Neuronal stem cell (in vitro differentiated cells): ENCODE data around the gene SEC31B.

Source experiments
- DNase-seq: peaks from one replicate; pipeline ENCODE4 v3.0.0-alpha.2; 2013; ENCODE audit warnings: low spot score
- H2AFZ ChIP-seq: one replicate; pipeline ENCODE4 v1.6.1; 2013; ENCODE audit warnings: mild to moderate bottlenecking, low read length, inconsistent platforms
- H2AK5ac ChIP-seq: 2 replicates; pipeline ENCODE4 v1.6.1; 2013; ENCODE audit warnings: low read depth, mild to moderate bottlenecking, inconsistent platforms, low read length, moderate library complexity, mixed read lengths
- H2BK120ac ChIP-seq: 2 replicates; pipeline ENCODE4 v1.6.1; 2013; ENCODE audit warnings: low read depth, mild to moderate bottlenecking, inconsistent platforms, low read length, moderate library complexity, mixed read lengths
- H2BK12ac ChIP-seq: one replicate; pipeline ENCODE4 v1.6.1; 2013; ENCODE audit warnings: low read length, inconsistent platforms
- H2BK15ac ChIP-seq: 2 replicates; pipeline ENCODE4 v1.6.1; 2013; ENCODE audit warnings: mild to moderate bottlenecking, low read length, inconsistent platforms, mixed read lengths
- H2BK5ac ChIP-seq: one replicate; pipeline ENCODE4 v1.6.1; 2013; ENCODE audit warnings: inconsistent platforms, mild to moderate bottlenecking, low read length, moderate library complexity
- H3K14ac ChIP-seq: one replicate; pipeline ENCODE4 v1.6.1; 2013; ENCODE audit warnings: low read length, inconsistent platforms
- H3K18ac ChIP-seq: 2 replicates; pipeline ENCODE4 v1.6.1; 2013; ENCODE audit warnings: low read length, inconsistent platforms
- H3K23ac ChIP-seq: 2 replicates; pipeline ENCODE4 v1.6.1; 2013; ENCODE audit warnings: low read depth, mild to moderate bottlenecking, mixed read lengths, low read length, inconsistent platforms; ENCODE audit not compliant: poor library complexity
- H3K27ac ChIP-seq: replicated peaks from 3 replicates; pipeline ENCODE4 v1.5.1; 2013; ENCODE audit warnings: low read length, inconsistent platforms
- H3K27me3 ChIP-seq, 3 experiments: 2 replicates each; pipeline ENCODE4 v1.6.1; 2013; ENCODE audit warnings: low read length in 3 of 3, mild to moderate bottlenecking in 2 of 3, inconsistent platforms in 1 of 3, low read depth in 1 of 3, mixed read lengths in 1 of 3, moderate library complexity in 1 of 3; ENCODE audit not compliant: control insufficient read depth in 3 of 3, insufficient read depth in 3 of 3
- H3K36me3 ChIP-seq, 2 donors: replicated peaks in 1 of 2; 2 replicates each; pipeline ENCODE4 v1.6.1; 2013; ENCODE audit warnings: low read length in 2 of 2; ENCODE audit not compliant: control insufficient read depth in 2 of 2, insufficient read depth in 2 of 2
- H3K4ac ChIP-seq: 2 replicates; pipeline ENCODE4 v1.6.1; 2013; ENCODE audit warnings: inconsistent platforms, mild to moderate bottlenecking, low read length, moderate library complexity
- H3K4me1 ChIP-seq, 2 donors: 1 replicate in 1 of 2; 2 replicates in 1 of 2; pipeline ENCODE4 v1.6.1; 2013; ENCODE audit warnings: low read length in 2 of 2, low read depth in 1 of 2; ENCODE audit not compliant: control insufficient read depth in 2 of 2, insufficient read depth in 1 of 2
- H3K4me2 ChIP-seq: one replicate; pipeline ENCODE4 v1.6.1; 2013; ENCODE audit warnings: mild to moderate bottlenecking, low read length, inconsistent platforms; ENCODE audit not compliant: insufficient read depth, poor library complexity, severe bottlenecking
- H3K4me3 ChIP-seq, 2 donors: 2 replicates each; pipeline ENCODE4 v1.5.1; 2013; ENCODE audit warnings: low read length in 2 of 2, mild to moderate bottlenecking in 2 of 2, inconsistent platforms in 1 of 2, moderate library complexity in 1 of 2
- H3K79me1 ChIP-seq: one replicate; pipeline ENCODE4 v1.6.1; 2013; ENCODE audit warnings: low read depth, mild to moderate bottlenecking, inconsistent platforms, low read length, moderate library complexity
- H3K9ac ChIP-seq: one replicate; pipeline ENCODE4 v1.6.1; 2013; ENCODE audit warnings: mild to moderate bottlenecking, low read depth, low read length, inconsistent platforms; ENCODE audit not compliant: poor library complexity
- H3K9me3 ChIP-seq, 2 donors: replicated peaks in 1 of 2; 2 replicates each; pipeline versions ENCODE3 to v1.6.1; 2013; ENCODE audit warnings: low read length in 2 of 2, mild to moderate bottlenecking in 2 of 2, inconsistent platforms in 1 of 2, low read depth in 1 of 2, mixed read lengths in 1 of 2, moderate library complexity in 1 of 2; ENCODE audit not compliant: control insufficient read depth in 2 of 2, insufficient read depth in 1 of 2
- H4K8ac ChIP-seq: one replicate; pipeline ENCODE4 v1.6.1; 2013; ENCODE audit warnings: low read depth, mild to moderate bottlenecking, inconsistent platforms, low read length, moderate library complexity
- H4K91ac ChIP-seq: one replicate; pipeline ENCODE4 v1.6.1; 2013; ENCODE audit warnings: low read length, low read depth, mild to moderate bottlenecking, inconsistent platforms; ENCODE audit not compliant: poor library complexity
- WGBS, 2 donors: extraction: QIAGEN DNeasy Blood & Tissue Kit; methylation state at CpG; one replicate each; pipeline ENCODE4 v1.1.7; 2013; ENCODE audit warnings: missing lambda C conversion rate in 2 of 2, mixed read lengths in 1 of 2; ENCODE audit not compliant: insufficient read length in 2 of 2, insufficient replicate concordance in 1 of 2; ENCODE audit errors: extremely low coverage in 2 of 2; 5-methylcytosine and 5-hydroxymethylcytosine counted together

The SEC31B gene

DNA sequence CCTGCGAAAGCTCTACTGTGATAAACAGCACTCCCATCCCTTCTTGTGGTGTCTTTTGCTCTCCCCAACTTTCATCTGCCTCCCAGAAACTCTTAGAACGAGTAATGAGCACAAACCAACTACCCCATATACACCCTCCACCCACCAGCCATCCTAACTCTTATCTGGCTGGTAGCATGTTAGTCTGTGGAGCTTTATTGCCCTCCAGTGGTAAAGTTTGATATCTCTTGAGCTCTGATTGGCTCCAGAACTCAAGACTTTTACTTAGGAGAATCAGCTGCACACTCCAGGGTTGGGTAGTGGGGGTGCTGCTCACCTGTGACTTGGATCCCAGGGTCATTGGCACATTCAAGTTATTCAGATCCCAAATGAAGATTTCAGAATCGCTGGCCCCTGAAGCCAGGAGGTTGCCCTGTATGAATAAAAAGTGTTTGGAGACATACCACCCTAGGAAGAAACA, 10.9 kb downstream of the SEC31B start:
- Histone ChIP-seq H3K4me1 (peaks cover 1 to 16% of the 10 kb centered on the region in 2 donors), H3K14ac (no peak overlapping the region), H3K23ac (no peak overlapping the region)

GRCh38 chr10:100508266-100508665, 11.4 kb downstream of the SEC31B start:
- peak overlapping the region; percentile 3 for H2AFZ ChIP-seq
- no peak overlapping the region for H2AK5ac ChIP-seq
- H3K27me3 ChIP-seq: peaks cover 0 to 2% (median 0%) of the 10 kb centered on the region in 3 experiments
- H3K36me3 ChIP-seq: peaks cover 6 to 28% of the 10 kb centered on the region in 2 donors
- no peak overlapping the region for H3K23ac ChIP-seq
- no peak overlapping the region for H3K14ac ChIP-seq
- no peak overlapping the region for H4K8ac ChIP-seq
- H3K79me1 ChIP-seq: no peaks in the 10 kb centered on the region
- no peak overlapping the region for H2BK15ac ChIP-seq
- H3K4me2 ChIP-seq: no peak overlapping the region
- no peak overlapping the region for H2BK120ac ChIP-seq
- peaks cover 1 to 18% of the 10 kb centered on the region in 2 donors for H3K4me1 ChIP-seq
- DNase-seq: no peak
- no peak overlapping the region for H2BK12ac ChIP-seq
- no peak overlapping the region for H3K4me3 ChIP-seq
- WGBS, 2 donors: no CpG with 5 or more reads among the region's 1 CpG
- no peak overlapping the region for H3K4ac ChIP-seq
- H3K18ac ChIP-seq: no peak overlapping the region
- H4K91ac ChIP-seq: no peak overlapping the region
- no peaks in the 10 kb centered on the region for H3K9me3 ChIP-seq
- no peak overlapping the region for H2BK5ac ChIP-seq
- no peak overlapping the region for H3K9ac ChIP-seq
- H3K27ac ChIP-seq: no peak overlapping the region

More for the DNA sequence above, 10.9 kb downstream of the SEC31B start:
- Histone ChIP-seq H3K79me1 (no peaks in the 10 kb centered on the region), H4K91ac (no peak overlapping the region), H2BK5ac (no peak overlapping the region), H3K18ac (no peak overlapping the region), H3K4me3 (no peak overlapping the region), H2BK15ac (no peak overlapping the region), H2AK5ac (no peak overlapping the region), H3K27ac (no peak overlapping the region), H4K8ac (no peak overlapping the region), H3K4ac (no peak overlapping the region), H3K9me3 (no peaks in the 10 kb centered on the region), H2BK12ac (no peak overlapping the region), H3K36me3 (peaks cover 6 to 28% of the 10 kb centered on the region in 2 donors), H3K9ac (no peak overlapping the region), H2BK120ac (no peak overlapping the region), H3K27me3 (peaks cover 0 to 2% (median 0%) of the 10 kb centered on the region in 3 experiments), H2AFZ (peak overlapping the region; percentile 3), H3K4me2 (no peak overlapping the region)
- no CpG with 5 or more reads among the region's 3 CpGs for WGBS, 2 donors
- DNase-seq: peak; percentile 66

- Histone ChIP-seq H3K4me1 (peaks cover 3 to 22% of the 10 kb centered on the region in 2 donors), H3K18ac (no peak overlapping the region), H2BK15ac (no peak overlapping the region), H3K36me3 (peaks cover 6 to 28% of the 10 kb centered on the region in 2 donors), H3K9ac (no peak overlapping the region), H3K4me2 (no peak overlapping the region), H2BK120ac (no peak overlapping the region), H2AK5ac (no peak overlapping the region), H2BK5ac (no peak overlapping the region), H3K4ac (no peak overlapping the region), H4K8ac (no peak overlapping the region), H3K14ac (no peak overlapping the region), H2BK12ac (no peak overlapping the region), H3K27ac (no peak overlapping the region), H2AFZ (no peak overlapping the region), H3K9me3 (no peaks in the 10 kb centered on the region), H3K79me1 (no peaks in the 10 kb centered on the region), H3K23ac (no peak overlapping the region), H4K91ac (no peak overlapping the region), H3K4me3 (no peak overlapping the region), H3K27me3 (peaks cover 0 to 2% (median 0%) of the 10 kb centered on the region in 3 experiments)
- no peak for DNase-seq
- no CpG with 5 or more reads among the region's 5 CpGs for WGBS, 2 donors
Observed at GRCh38 chr10:100507357-100507732, 12.3 kb downstream of the SEC31B start.

DNA sequence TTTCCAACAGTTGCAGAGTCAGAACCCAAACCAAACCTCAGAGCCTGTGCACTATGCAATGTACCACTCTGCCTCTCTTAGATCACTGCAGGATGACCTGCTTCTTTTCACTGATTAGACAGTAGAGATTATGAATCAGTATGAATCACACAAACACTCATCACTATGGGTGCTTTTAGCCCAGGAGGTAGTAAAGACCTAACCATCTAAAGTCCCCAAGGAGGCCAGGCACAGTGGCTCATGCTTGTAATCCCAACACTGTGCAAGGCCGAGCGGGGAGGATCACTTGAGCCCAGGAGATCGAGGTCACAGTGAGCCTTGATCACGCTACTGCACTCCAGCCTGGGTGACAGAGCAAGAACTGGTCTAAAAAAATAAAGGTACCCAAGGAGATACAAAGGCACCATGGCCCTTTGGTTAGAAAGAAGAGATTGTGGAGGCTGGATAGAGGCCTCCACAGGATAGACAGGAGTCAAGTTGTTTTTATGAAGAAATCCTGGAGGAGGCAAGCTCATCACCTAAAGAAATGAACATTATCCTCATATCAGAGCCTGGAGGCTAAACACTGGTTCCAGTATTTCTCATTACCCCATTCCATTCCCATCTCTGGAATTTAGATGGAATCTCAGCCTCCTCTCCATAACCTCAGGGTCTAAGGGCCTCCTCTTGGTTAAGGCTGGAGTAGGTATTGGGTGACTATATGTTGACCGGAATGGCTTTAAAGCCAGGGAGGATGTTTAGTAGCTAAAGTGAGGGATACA, 12.9 kb downstream of the SEC31B start:
- no peak overlapping the region for H3K4me2 ChIP-seq
- H2AK5ac ChIP-seq: no peak overlapping the region
- no peak overlapping the region for H2BK5ac ChIP-seq
- peaks cover 7 to 32% of the 10 kb centered on the region in 2 donors for H3K36me3 ChIP-seq
- H3K79me1 ChIP-seq: no peaks in the 10 kb centered on the region
- H2BK12ac ChIP-seq: no peak overlapping the region
- peaks cover 0 to 5% (median 0%) of the 10 kb centered on the region in 3 experiments for H3K27me3 ChIP-seq
- no peak overlapping the region for H4K91ac ChIP-seq
- no peak overlapping the region for H2AFZ ChIP-seq
- H3K4me1 ChIP-seq: peaks cover 8 to 22% of the 10 kb centered on the region in 2 donors
- no peak overlapping the region for H3K4ac ChIP-seq
- no peak overlapping the region for H3K4me3 ChIP-seq
- no peak overlapping the region for H2BK120ac ChIP-seq
- H3K9me3 ChIP-seq: no peaks in the 10 kb centered on the region
- DNase-seq: no peak
- H4K8ac ChIP-seq: no peak overlapping the region
- no peak overlapping the region for H2BK15ac ChIP-seq
- H3K9ac ChIP-seq: no peak overlapping the region
- H3K27ac ChIP-seq: no peak overlapping the region
- WGBS, 2 donors: no CpG with 5 or more reads among the region's 5 CpGs
- H3K18ac ChIP-seq: no peak overlapping the region
- no peak overlapping the region for H3K23ac ChIP-seq
- no peak overlapping the region for H3K14ac ChIP-seq
